ENCODE data around the gene SEMA4D.

GRCh38 chr9:89405826-89406225 is 92.1 kb downstream of the SEMA4D start:
- TF ChIP-seq CTCF (IDR thresholded peaks at IDR 0.05; ENCODE audit: low read depth, low read length): no peak
- no peak for TF ChIP-seq EZH2phosphoT487 (IDR thresholded peaks at IDR 0.05; ENCODE audit: low read depth)
